PC-9 (cell line): Measurements from ENCODE around the gene SNCA.

Experiments used
- CTCF ChIP-seq: fragments of 200-600 bp; sonication (generic); conservative IDR thresholded peaks from 2 replicates; pipeline ENCODE4 v1.6.1; 2017; ENCODE audit warnings: mixed run types, antibody characterized with exemption, mild to moderate bottlenecking, moderate library complexity
- EZH2 ChIP-seq: fragments of 200-600 bp; sonication (generic); IDR thresholded peaks from 2 replicates; pipeline ENCODE4 v1.8.0; 2017; ENCODE audit warnings: antibody characterized with exemption, low read depth

DNA sequence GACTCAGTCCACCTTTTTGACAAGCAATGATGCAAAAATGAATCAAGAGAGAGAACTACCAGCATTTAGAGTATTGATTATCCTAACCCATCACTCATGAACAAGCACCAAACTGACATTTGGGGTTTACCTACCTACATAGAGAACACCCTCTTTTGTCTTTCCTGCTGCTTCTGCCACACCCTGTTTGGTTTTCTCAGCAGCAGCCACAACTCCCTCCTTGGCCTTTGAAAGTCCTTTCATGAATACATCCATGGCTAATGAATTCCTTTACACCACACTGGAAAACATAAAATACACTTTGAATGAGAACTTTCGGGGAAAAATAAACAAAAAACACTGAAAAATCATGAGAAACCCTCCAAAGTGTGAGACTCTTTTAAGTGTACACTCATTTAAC lies 1.5 kb downstream of the SNCA start:
- no peak for TF ChIP-seq CTCF
- TF ChIP-seq EZH2, result no peak
